ENCODE measurements around the gene ORC3.
"Not testable (repeated sequence)": the region's sequence is repeated elsewhere in the genome, so short reads cannot be mapped to it uniquely, and the experiment has no call there.

ORC3 gene

DNA sequence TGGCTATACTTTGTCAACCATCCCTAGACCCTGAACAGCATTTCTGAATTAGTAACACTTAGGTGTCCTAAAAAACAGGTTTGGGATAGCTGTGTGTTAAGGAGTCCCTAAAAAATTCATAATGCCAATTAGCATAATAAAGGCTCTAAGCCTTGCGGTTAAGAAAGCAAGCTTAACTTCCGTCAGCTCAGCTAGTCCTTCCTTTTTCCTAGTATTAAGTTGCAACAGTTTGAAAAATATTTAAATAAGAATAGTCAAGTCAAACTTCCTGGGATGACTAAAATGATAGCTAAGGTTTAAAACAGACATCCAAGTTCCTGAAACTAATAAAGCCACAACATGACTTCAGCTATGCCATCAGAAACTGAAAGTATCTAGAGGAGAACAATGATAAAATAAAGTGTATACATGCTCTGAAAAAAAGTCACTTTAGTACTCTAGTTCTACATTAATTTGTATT lies 108.6 kb downstream of the ORC3 start:
- DNase-seq = no peak

DNA sequence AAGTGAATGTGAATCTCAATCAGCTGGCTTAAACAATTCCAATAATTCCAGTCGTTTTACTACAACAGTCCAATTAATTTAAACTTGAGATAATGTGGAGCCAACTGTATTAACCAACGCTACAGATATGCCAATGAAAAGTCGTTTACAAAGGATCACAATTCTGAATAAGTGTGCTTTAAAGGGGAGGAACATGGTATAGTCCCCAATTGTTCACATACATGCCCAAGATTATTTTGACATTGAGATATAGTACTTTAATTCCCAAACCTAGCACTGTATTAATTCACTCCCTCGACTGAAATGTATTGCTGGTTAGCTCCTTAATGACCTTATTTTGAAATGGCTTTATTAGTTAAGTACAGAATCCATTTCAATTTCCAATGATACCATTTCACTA lies 109.6 kb downstream of the ORC3 start:
- no peak for DNase-seq

- DNase-seq = peak; percentile 26 to 56
Observed at GRCh38 chr6:87700397-87701343, 110.7 kb downstream of the ORC3 start.

- peak in 1 of 2 experiments; percentile 47 for DNase-seq
Observed at GRCh38 chr6:87701344-87701675, 111.4 kb downstream of the ORC3 start.

DNA sequence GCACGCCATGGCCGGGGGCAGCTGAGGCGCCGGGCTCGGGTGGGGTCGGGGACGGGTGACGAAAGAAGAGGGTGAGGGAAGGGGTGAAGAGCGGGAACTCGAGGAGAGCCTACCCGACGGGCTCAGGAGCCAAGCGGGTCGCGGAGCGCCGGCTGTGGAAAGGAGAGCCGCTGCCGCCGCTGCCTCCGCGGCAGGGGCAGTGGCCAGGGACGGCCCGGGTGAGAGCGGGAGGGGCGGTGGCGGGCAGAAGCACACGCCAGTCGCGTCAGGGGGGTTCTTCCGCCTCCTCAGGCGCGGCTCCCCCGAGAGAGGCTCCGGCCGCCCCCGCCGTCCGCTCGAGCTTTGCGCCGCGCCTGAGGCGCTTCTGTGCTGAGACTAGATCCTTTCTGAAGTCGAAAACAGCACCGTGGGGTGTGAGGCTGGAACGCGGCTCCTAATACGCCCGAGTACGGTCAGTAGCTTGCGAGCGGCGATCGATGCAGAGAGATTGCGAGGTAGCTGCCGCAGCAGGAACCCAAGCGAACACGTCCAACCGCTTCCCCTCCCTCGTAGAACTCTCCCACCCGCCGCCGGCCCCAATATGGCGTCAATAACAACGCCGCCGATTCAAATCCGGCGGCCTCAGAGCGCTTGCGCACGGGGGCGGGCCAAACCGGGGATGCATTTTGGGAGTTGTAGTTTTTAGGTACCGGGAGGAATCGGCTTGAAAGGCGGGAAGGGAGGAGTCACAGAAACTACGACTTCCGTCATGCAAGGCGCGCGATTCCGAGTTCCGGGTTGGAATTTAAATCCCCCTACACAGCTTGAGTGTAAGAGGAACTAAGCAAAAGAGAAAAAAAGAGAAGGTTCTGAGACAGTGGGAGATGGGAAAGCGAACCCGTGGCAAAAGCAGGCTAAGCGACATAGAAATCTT lies 112.0 kb downstream of the ORC3 start, which contains the start of gene AKIRIN2:
AKIRIN2 (minus strand) TSS at position 558 of the 913 bp plus-strand sequence; CDS start at position 9, 549 bp downstream.
- peak; percentile 99 for DNase-seq

- peak; percentile 67 to 72 for DNase-seq
Observed at GRCh38 chr6:87702589-87702945, 112.6 kb downstream of the ORC3 start.

DNA sequence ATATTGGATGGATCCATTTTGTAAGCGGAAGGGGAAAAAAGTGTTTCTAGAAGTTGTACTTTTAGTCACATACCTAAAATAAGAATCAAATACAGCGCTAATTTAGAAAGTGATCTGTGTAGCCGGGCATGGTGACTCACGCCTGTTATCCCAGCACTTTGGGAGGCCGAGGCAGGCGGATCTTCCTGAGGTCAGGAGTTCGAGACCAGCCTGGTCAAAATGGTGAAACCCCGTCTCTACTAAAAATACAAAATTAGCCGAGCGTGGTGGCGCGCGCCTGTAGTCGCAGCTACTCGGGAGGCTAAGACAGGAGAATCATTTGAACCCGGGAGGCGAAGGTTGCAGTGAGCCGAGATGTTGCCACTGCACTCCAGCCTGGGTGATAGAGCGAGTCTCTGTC lies 113.1 kb downstream of the ORC3 start:
- peak in 1 of 2 experiments; percentile 33 for DNase-seq

DNA sequence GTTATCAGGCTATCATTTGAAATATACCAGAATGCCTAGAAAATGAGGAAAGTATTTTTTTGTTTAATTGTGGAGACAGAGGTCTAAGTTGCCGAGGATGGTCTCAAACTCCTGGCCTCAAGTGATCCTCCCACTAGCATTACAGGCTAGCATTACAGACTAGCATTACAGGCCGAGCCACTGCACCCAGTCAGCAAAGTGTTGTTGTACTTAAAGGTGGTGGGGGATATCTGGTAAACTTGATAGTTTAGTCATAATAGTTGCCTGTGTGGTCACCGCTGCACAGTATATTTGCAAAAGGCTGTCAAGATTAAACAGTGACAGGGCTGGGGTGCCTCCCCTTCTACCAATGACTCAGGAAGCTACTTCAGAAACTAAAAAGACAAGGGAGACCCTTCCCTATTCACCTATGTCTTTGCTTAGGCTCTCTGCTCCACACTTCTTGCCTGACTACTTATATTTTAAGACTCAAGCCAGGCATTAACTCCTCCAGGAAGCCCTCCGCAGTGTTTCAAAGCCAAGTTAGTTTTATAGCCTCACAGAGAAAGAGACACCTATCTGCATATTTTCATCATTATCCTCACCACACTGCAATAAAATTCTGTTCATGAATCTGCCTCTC lies 115.2 kb downstream of the ORC3 start:
- DNase-seq = peak in 1 of 2 experiments; percentile 24

DNA sequence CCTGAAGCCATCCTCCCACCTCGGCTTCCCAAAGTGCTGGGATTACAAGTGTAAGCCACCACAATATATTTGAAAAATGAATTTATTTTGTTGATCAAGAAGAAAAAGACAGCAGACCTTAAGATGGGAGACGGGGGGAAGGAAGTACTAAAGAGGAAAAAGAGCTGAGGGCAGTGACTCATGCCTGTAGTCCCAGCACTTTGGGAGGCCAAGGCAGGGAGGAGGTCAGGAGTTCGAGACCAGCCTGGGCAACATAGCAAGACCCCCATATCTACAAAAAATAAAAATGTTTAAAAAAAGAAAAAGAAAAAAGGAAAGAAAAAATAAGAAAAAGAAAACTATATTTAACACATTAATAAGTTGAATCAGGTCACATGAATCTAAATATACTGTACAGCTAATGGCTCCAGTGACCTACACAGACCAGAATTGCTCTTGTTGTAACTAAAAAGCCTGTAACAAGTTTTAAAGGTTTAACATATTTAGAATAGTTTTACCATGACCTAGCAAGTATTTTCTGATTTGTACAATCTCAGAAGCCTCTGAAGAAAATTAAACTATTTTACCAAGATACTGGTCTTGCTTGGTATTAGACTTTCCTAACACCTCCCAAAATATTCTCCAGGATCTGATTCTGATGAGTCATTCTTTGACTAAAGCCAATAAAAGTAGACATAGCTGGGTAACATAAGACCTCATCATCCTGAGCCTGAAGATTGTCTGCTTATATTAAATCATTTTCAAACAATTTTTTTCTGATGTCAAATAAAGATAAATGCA lies 116.4 kb downstream of the ORC3 start:
- DNase-seq = no peak

- not testable (repeated sequence) for DNase-seq
Observed at GRCh38 chr6:87708581-87709427, 118.9 kb downstream of the ORC3 start.

DNA sequence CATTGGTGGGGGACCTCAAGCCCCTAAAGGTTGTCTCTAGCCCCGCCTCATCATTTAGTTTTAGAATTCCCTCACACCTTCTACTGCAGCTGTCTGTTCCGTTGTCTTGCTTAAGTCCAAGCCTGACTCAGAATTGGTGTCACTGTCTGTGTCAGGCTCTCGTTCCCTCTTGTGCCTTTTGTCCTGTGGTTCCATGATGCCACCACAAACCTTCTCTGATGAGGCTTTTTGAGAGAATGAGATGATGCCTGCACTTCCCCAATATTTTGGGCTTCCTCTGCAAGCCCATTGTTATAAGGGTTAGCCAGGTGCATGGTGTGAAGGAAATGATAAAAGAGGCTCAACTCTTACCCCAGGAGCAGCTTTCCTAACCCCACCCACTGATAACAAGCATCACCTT lies 120.2 kb downstream of the ORC3 start:
- DNase-seq = no peak

GRCh38 chr6:87712713-87713112 lies 122.8 kb downstream of the ORC3 start:
- DNase-seq = not testable (repeated sequence)

GRCh38 chr6:87714093-87714842 lies 124.3 kb downstream of the ORC3 start:
- DNase-seq = no peak
